Ovary (tissue), 10 donors: ENCODE measurements around the gene BPTF. TPM values are rescaled to one million over a fixed set of nuclear protein-coding genes. Genes with fewer than 3 reads are reported as not detected.

Experiments used
- DNase-seq, 5 donors: peaks; one replicate each; pipeline ENCODE4 v3.0.0-alpha.2; 2019 to 2020
- H3K27ac ChIP-seq, 2 donors: fragments of 200-600 bp; one replicate each; pipeline versions ENCODE4 v1.5.1 to v1.8.0; 2019 to 2022
- H3K27me3 ChIP-seq: fragments of 200-600 bp; one replicate; pipeline ENCODE4 v1.8.0; 2022
- H3K36me3 ChIP-seq: fragments of 200-600 bp; sonication (generic); one replicate; pipeline ENCODE4 v1.5.1; 2019
- H3K4me1 ChIP-seq: one replicate; pipeline ENCODE4 v1.8.1; 2013; ENCODE audit warnings: mild to moderate bottlenecking, moderate library complexity; ENCODE audit not compliant: insufficient read depth
- H3K4me3 ChIP-seq: fragments of 200-600 bp; sonication (generic); one replicate; pipeline ENCODE4 v1.5.1; 2017
- H3K9me3 ChIP-seq, 2 donors: fragments of 200-600 bp in 1 of 2; sonication (generic) in 1 of 2; one replicate each; pipeline versions ENCODE4 v1.5.1 to v1.8.1; 2013 to 2019; ENCODE audit warnings: mild to moderate bottlenecking in 1 of 2, moderate library complexity in 1 of 2
- CTCF ChIP-seq, 3 donors: fragments of 450-650 bp in 2 of 3; fragments of 200-600 bp in 1 of 3; IDR thresholded peaks; one replicate each; pipeline versions ENCODE4 v1.5.1 to v1.8.0; 2016 to 2022; ENCODE audit warnings: antibody characterized with exemption in 3 of 3, mild to moderate bottlenecking in 1 of 3
- EP300 ChIP-seq: sonication (generic); formaldehyde crosslinking; IDR thresholded peaks from one replicate; pipeline ENCODE4 v1.6.1; 2017; ENCODE audit warnings: antibody characterized with exemption
- POLR2A ChIP-seq: fragments of 450-650 bp; IDR thresholded peaks from one replicate; pipeline ENCODE4 v1.6.1; 2017; ENCODE audit warnings: antibody characterized with exemption, mild to moderate bottlenecking, moderate library complexity
- WGBS, 3 donors: extraction: QIAGEN DNeasy Blood & Tissue Kit in 1 of 3; methylation state at CpG; one replicate each; pipeline versions ENCODE4 v1.1.5 to v1.1.7; 2013 to 2017; 5-methylcytosine and 5-hydroxymethylcytosine counted together
- intact Hi-C, 4 donors: fragments of 100-400 bp; cut with DNase I; formaldehyde crosslinking; loops; one replicate each; pipeline versions ENCODE4 v1.11.0 to v1.15.1; 2022 to 2023
- long read RNA-seq, 3 donors: library from polyadenylated mRNA in 2 of 3; unstranded in 2 of 3; transcript quantifications; one replicate each; pipeline ENCODE4 v2.0.0 and lab custom pipeline, GENCODE V29; 2021 to 2026
- polyA plus RNA-seq, 2 donors: library from polyadenylated mRNA; stranded (reverse); fragments of 200-250 nt in 1 of 2; fragments of 350-450 nt in 1 of 2; fragmentation: Illumina TruSeq in 1 of 2; extraction: RNeasy Lipid Tissue Mini Kit (QIAGEN cat#74804) in 1 of 2; gene quantifications; one replicate each; pipeline ENCODE4 v1.2.3, GENCODE V29; 2013 to 2014
- total RNA-seq, 7 donors: library from RNA; depleted of rRNA in 2 of 7; stranded (reverse); fragments of >200 nt in 2 of 7; fragmentation: NEBNext Ultra II Directional in 3 of 7; extraction: Animal tissue kit (Norgen Biotek cat#: 25700) in 3 of 7; gene quantifications; one replicate each; pipeline versions ENCODE4 v1.1.0 to v1.2.4, GENCODE V29; 2016 to 2023
- donor health status: DM: no; HTN: no; CAD: no; lungs with moderate emphysema.
- donor health status: DM: no; HTN: no; CAD: no.
- donor health status: Bipolar disorder and iron deficiency.
- donor health status: DM: yes; HTN: yes; CAD: no.
- donor health status: DM: no; HTN: no; CAD: no.
- donor health status: DM: yes; HTN: yes; CAD: no.

The BPTF gene, protein sequence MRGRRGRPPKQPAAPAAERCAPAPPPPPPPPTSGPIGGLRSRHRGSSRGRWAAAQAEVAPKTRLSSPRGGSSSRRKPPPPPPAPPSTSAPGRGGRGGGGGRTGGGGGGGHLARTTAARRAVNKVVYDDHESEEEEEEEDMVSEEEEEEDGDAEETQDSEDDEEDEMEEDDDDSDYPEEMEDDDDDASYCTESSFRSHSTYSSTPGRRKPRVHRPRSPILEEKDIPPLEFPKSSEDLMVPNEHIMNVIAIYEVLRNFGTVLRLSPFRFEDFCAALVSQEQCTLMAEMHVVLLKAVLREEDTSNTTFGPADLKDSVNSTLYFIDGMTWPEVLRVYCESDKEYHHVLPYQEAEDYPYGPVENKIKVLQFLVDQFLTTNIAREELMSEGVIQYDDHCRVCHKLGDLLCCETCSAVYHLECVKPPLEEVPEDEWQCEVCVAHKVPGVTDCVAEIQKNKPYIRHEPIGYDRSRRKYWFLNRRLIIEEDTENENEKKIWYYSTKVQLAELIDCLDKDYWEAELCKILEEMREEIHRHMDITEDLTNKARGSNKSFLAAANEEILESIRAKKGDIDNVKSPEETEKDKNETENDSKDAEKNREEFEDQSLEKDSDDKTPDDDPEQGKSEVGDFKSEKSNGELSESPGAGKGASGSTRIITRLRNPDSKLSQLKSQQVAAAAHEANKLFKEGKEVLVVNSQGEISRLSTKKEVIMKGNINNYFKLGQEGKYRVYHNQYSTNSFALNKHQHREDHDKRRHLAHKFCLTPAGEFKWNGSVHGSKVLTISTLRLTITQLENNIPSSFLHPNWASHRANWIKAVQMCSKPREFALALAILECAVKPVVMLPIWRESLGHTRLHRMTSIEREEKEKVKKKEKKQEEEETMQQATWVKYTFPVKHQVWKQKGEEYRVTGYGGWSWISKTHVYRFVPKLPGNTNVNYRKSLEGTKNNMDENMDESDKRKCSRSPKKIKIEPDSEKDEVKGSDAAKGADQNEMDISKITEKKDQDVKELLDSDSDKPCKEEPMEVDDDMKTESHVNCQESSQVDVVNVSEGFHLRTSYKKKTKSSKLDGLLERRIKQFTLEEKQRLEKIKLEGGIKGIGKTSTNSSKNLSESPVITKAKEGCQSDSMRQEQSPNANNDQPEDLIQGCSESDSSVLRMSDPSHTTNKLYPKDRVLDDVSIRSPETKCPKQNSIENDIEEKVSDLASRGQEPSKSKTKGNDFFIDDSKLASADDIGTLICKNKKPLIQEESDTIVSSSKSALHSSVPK (N-terminal part only)
- total RNA-seq, result 100 to 1,000 TPM in 3 of 7 donors, 10 to 100 TPM in 4; 58.9 to 120 (median 93.8) TPM
- polyA plus RNA-seq, result 10 to 100 TPM; 28.5 to 42.9 TPM
- long read RNA-seq, donor 1, partial matches to known transcripts, result 27 of 30 reads
- long read RNA-seq, donor 1, other reads (novel, unspliced or antisense), result 3 of 30 reads
- long read RNA-seq, donor 2, partial matches to known transcripts, result 8 of 9 reads
- long read RNA-seq, donor 2, other reads (novel, unspliced or antisense), result 0 of 9 reads
- long read RNA-seq, donor 3, partial matches to known transcripts, result 16 of 18 reads
- long read RNA-seq, donor 3, other reads (novel, unspliced or antisense), result 2 of 18 reads

DNA sequence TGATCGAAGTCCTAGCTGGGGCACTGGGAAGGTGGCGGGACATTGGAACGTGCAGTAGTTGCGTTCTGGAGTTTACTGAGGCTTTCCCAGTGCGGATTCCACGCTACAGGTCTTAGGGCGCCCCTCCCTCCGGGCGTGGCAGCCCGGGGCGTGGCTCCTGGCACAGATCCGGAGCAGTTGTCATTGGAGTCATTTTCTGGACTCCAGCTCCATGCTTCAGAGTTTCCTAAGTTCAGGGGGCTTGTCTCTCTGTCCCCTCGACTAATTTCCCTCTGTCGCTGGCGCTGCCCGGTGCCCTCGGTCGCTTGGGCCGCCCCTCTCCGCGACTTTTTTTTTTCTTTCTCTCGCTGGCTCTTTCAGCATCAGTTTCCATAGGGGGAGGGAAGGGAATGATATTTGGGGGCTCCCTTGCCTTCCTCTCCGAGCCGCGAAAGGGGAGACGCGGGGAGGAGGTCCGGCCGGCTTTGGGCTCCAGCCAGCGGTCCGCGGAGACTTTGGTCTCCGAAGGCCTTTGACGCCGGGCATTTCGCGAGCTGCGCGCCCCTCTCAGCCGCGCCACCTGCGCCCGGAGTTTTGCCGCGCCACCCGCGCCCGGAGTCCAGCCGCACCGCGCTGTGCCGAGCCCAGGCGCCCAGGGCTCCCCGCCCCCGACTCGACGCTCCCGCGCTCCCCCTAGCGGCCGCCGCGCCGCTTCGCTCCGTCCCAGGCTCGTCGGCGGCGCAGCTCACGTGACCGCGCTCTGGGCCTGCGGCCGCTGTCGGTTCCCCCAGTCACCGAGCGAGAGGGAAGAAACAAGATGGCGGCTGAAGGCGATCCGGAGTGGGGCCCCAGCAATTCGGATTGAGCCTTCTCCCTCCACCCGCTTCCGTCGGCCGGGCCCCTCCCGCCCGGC, at the start of gene BPTF:
BPTF (plus strand) TSS at position 769 of the 892 bp plus-strand sequence. CDS start 222 bp downstream, outside the sequence.
- H3K36me3 ChIP-seq, result no peaks in the 10 kb centered on the region
- WGBS, 3 donors, result 0 to 1% (median 1%) methylated on average over 62 to 88 of the region's 88 CpGs
- no peaks in the 10 kb centered on the region for H3K9me3 ChIP-seq
- intact Hi-C loops, result loop anchor here in 2 of 4 donors (10.0 kb wide), 1 partner anchor 100 kb away; no protein-coding TSS in a partner anchor
- H3K4me1 ChIP-seq, result peaks cover 2% of the 10 kb centered on the region
- H3K4me3 ChIP-seq, result peak within 1 kb of the TSS; percentile 65
- no peaks in the 10 kb centered on the region for H3K27me3 ChIP-seq
- DNase-seq, result peak; percentile 91 to 95 (median 92)
- peak within 1 kb of the TSS; percentile 92 to 99 for H3K27ac ChIP-seq
- TF ChIP-seq EP300 (no peak), CTCF (IDR thresholded peaks at IDR 0.05) (peak; percentile 96 to 99 (median 98)), POLR2A (peak; percentile 41)

DNA sequence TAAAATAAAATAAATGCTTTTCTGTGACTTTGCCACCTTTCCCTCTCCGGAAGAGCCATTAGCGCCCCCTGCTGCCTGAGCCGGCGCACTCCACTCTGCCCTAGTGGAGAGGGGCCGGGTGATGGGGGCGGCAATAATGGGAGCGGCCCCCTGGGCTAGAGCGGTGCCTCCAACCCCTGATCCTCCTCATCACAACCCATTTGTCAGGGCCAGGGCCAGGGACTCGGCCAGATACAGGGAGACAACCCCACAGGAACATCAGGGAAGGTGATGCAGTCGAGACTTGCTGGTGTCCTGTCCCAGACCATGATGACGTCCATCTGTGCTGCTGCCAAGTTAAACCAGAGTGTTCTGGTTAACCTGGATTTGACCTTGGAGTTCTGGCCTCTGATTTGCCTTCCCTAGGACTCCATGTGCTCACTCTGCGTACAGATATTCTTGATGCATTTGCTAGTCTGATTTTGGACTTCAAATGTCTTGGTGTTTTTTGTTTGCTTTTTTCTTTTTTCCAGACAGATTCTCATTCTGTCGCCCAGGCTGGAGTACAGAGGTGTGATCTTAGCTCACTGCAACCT, 46.1 kb upstream of the BPTF start:
- TF ChIP-seq POLR2A (no peak), EP300 (no peak), CTCF (IDR thresholded peaks at IDR 0.05) (no peak)
- intact Hi-C loops, result no loop called here
- Histone ChIP-seq H3K27me3 (no peaks in the 10 kb centered on the region), H3K27ac (no peak overlapping the region), H3K9me3 (no peaks in the 10 kb centered on the region), H3K36me3 (no peaks in the 10 kb centered on the region), H3K4me3 (no peak overlapping the region), H3K4me1 (peaks cover 4% of the 10 kb centered on the region)
- DNase-seq, result peak in 4 of 5 donors; percentile 49 to 77 (median 62)
- WGBS, 3 donors, result 9 to 10% (median 9%) methylated on average over 13 of the region's 13 CpGs

DNA sequence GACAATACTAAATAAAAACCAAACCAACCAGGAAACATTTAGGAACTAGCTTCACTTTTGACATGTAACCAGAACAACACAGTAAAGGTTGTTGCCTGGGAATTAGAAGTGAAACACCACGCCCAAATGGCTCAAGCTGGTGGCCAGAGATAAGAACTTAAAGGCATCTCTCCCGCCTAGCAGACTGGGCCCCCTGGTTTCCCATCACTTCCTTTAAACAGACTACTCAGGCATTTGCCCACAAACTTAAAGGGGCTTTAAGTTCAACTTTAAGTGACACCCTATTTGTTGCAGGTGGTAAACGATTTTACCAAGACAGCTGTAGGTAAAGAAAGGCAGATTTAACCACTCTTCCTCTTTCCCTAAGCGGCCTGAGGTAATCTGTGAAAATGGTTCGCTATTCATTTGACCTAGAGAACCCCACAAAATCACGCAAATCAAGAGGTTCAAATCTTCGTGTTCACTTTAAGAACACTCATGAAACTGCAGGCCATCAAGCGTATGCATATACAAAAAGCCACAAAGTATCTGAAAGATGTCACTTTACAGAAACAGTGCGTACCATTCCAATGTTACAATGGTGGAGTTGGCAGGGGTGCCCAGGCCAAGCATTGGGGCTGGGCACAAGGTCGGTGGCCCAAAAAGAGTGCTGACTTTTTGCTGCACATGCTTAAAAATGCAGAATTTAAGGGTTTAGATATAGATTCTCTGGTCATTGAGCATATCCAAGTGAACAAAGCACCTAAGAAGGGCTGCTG, 40.8 kb upstream of the BPTF start:
- Histone ChIP-seq H3K4me3 (no peak overlapping the region), H3K9me3 (no peaks in the 10 kb centered on the region), H3K27me3 (no peaks in the 10 kb centered on the region), H3K4me1 (no peaks in the 10 kb centered on the region), H3K36me3 (no peaks in the 10 kb centered on the region), H3K27ac (no peak overlapping the region)
- DNase-seq, result no peak
- TF ChIP-seq EP300 (no peak), POLR2A (no peak), CTCF (IDR thresholded peaks at IDR 0.05) (no peak)
- intact Hi-C loops, result no loop called here
- WGBS, 3 donors, result 79 to 80% (median 80%) methylated on average over 10 of the region's 10 CpGs
